ENCODE measurements around the gene LETM1.

The LETM1 gene

GRCh38 chr4:1766106-1767060 is 89.6 kb downstream of the LETM1 start:
- in situ Hi-C loops (cut with MboI; ENCODE audit: low sequenced_read_pairs): no loop called here

- in situ Hi-C loops (cut with MboI; ENCODE audit: low sequenced_read_pairs): no loop called here
Observed at GRCh38 chr4:1765409-1766072, 90.4 kb downstream of the LETM1 start.

GRCh38 chr4:1764670-1765069 is 91.3 kb downstream of the LETM1 start:
- in situ Hi-C loops (cut with MboI; ENCODE audit: low sequenced_read_pairs): no loop called here

- in situ Hi-C loops (cut with MboI; ENCODE audit: low sequenced_read_pairs): no loop called here
Observed at GRCh38 chr4:1763550-1764080, 92.3 kb downstream of the LETM1 start.

GRCh38 chr4:1763070-1763549 is 92.8 kb downstream of the LETM1 start:
- in situ Hi-C loops (cut with MboI; ENCODE audit: low sequenced_read_pairs): no loop called here

- in situ Hi-C loops (cut with MboI; ENCODE audit: low sequenced_read_pairs): no loop called here
Observed at GRCh38 chr4:1762264-1763010, 93.5 kb downstream of the LETM1 start.
